HEK293T (cell line): ENCODE data around the gene KLHL6.

Source experiments
- ELF4 ChIP-seq: fragments of 450-650 bp; IDR thresholded peaks from 2 replicates; pipeline ENCODE4 v1.6.1; 2017; ENCODE audit warnings: antibody characterized with exemption
- L3MBTL2 ChIP-seq: fragments of 450-650 bp; conservative IDR thresholded peaks from 2 replicates; pipeline ENCODE4 v1.6.1; 2016; ENCODE audit warnings: mild to moderate bottlenecking
- SP1 ChIP-seq: fragments of 450-650 bp; IDR thresholded peaks from 2 replicates; pipeline ENCODE4 v1.6.1; 2017
- TARDBP ChIP-seq: fragments of 450-650 bp; IDR thresholded peaks from 2 replicates; pipeline ENCODE4 v1.6.1; 2016

GRCh38 chr3:183540501-183541234 lies 14.8 kb downstream of the KLHL6 start:
- TF ChIP-seq SP1 (no peak), L3MBTL2 (no peak), ELF4 (no peak), TARDBP (no peak)
